K562 (cell line): ENCODE results near the gene CTBP2.

Experiments used
- ATF7 ChIP-seq: fragments of 450-650 bp; IDR thresholded peaks from 2 replicates; pipeline ENCODE4 v1.7.1; 2014; ENCODE audit warnings: mild to moderate bottlenecking, moderate library complexity
- PML ChIP-seq: IDR thresholded peaks from 2 replicates; pipeline ENCODE4 v1.6.1; 2012; ENCODE audit warnings: low read length, inconsistent platforms
- POLR2A ChIP-seq: fragments of 450-650 bp; conservative IDR thresholded peaks from 2 replicates; pipeline ENCODE4 v1.6.1; 2016
- SIRT6 ChIP-seq: IDR thresholded peaks from one replicate; pipeline ENCODE4 v1.6.1; 2012; ENCODE audit warnings: low read depth, mild to moderate bottlenecking, control low read depth, inconsistent platforms, low read length, moderate library complexity

DNA sequence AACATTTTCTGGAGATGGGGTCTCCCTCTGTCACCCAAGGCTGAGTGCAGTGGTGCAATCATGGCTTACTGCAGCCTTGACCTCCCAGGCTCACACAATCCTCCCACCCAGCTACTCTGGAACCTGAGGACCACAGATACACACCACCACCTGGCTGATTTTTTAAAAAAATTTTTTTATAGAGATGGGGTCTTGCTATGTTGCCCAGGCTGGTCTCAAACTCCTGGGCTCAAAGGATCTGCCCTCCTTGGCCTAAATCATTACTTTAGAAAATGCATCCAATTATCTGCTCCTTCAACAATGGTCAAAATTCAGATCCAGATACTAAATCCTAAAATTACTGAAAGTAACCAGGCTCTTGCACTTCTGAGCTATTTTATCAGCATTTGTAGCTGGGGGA lies 55.2 kb downstream of the CTBP2 start:
- TF ChIP-seq SIRT6, result no peak
- no peak for TF ChIP-seq POLR2A
- no peak for TF ChIP-seq ATF7
- TF ChIP-seq PML, result no peak
